H9 (cell line): ENCODE measurements around the gene TMCC1. TPM values are rescaled to one million over a fixed set of nuclear protein-coding genes. Genes with fewer than 3 reads are reported as not detected.

Experiments used
- DNase-seq: peaks from one replicate; pipeline ENCODE4 v3.0.0-alpha.2; 2017
- H2AFZ ChIP-seq: one replicate; pipeline ENCODE4 v1.6.1; 2013; ENCODE audit warnings: mild to moderate bottlenecking, low read length, control low read depth, moderate library complexity
- H2AK5ac ChIP-seq: 2 replicates; pipeline ENCODE4 v1.6.1; 2013; ENCODE audit warnings: low read length, control low read depth, mixed read lengths; ENCODE audit not compliant: insufficient read length
- H2BK120ac ChIP-seq: one replicate; pipeline ENCODE4 v1.6.1; 2013; ENCODE audit warnings: low read depth, mild to moderate bottlenecking, low read length, control low read depth, inconsistent platforms; ENCODE audit not compliant: poor library complexity, severe bottlenecking
- H2BK12ac ChIP-seq: 2 replicates; pipeline ENCODE4 v1.6.1; 2013; ENCODE audit warnings: low read length, control low read depth, mixed read lengths, low read depth; ENCODE audit not compliant: insufficient read length
- H2BK15ac ChIP-seq: 2 replicates; pipeline ENCODE4 v1.6.1; 2013; ENCODE audit warnings: low read depth, low read length, control low read depth
- H2BK20ac ChIP-seq: one replicate; pipeline ENCODE4 v1.6.1; 2013; ENCODE audit warnings: low read depth, mild to moderate bottlenecking, low read length, control low read depth, inconsistent platforms; ENCODE audit not compliant: poor library complexity, severe bottlenecking
- H2BK5ac ChIP-seq: 2 replicates; pipeline ENCODE4 v1.6.1; 2013; ENCODE audit warnings: low read length, control low read depth, mixed read lengths; ENCODE audit not compliant: insufficient read length
- H3K14ac ChIP-seq: 2 replicates; pipeline ENCODE4 v1.6.1; 2013; ENCODE audit warnings: low read length, control low read depth; ENCODE audit not compliant: insufficient read depth
- H3K18ac ChIP-seq: 2 replicates; pipeline ENCODE4 v1.6.1; 2013; ENCODE audit warnings: low read depth, mild to moderate bottlenecking, mixed read lengths, low read length, control low read depth; ENCODE audit not compliant: insufficient read length
- H3K23ac ChIP-seq: 2 replicates; pipeline ENCODE4 v1.6.1; 2013; ENCODE audit warnings: low read length, control low read depth, mixed read lengths, low read depth; ENCODE audit not compliant: insufficient read length
- H3K23me2 ChIP-seq: 2 replicates; pipeline ENCODE4 v1.6.1; 2013; ENCODE audit warnings: low read depth, mild to moderate bottlenecking, mixed read lengths, low read length, control low read depth; ENCODE audit not compliant: insufficient read length, poor library complexity, severe bottlenecking
- H3K27ac ChIP-seq: 2 replicates; pipeline ENCODE4 v1.5.1; 2013; ENCODE audit warnings: low read length, control low read depth, mixed read lengths, low read depth; ENCODE audit not compliant: insufficient read length
- H3K27me3 ChIP-seq: 2 replicates; pipeline ENCODE4 v1.6.1; 2013; ENCODE audit warnings: low read length, control low read depth, inconsistent platforms; ENCODE audit not compliant: insufficient read depth
- H3K4ac ChIP-seq: 2 replicates; pipeline ENCODE4 v1.6.1; 2013; ENCODE audit warnings: low read depth, mild to moderate bottlenecking, control low read depth, inconsistent platforms, low read length, moderate library complexity
- H3K4me1 ChIP-seq: 2 replicates; pipeline ENCODE4 v1.6.1; 2013; ENCODE audit warnings: low read length, control low read depth, inconsistent platforms; ENCODE audit not compliant: insufficient read depth
- H3K4me2 ChIP-seq: 2 replicates; pipeline ENCODE4 v1.6.1; 2013; ENCODE audit warnings: low read length, control low read depth, mixed read lengths; ENCODE audit not compliant: insufficient read length, insufficient read depth
- H3K56ac ChIP-seq: 2 replicates; pipeline ENCODE4 v1.6.1; 2013; ENCODE audit warnings: low read depth, mild to moderate bottlenecking, mixed read lengths, low read length, control low read depth; ENCODE audit not compliant: insufficient read length
- H3K79me1 ChIP-seq: 2 replicates; pipeline ENCODE4 v1.6.1; 2013; ENCODE audit warnings: low read depth, mild to moderate bottlenecking, moderate library complexity, low read length, control low read depth, inconsistent platforms; ENCODE audit not compliant: insufficient read depth, poor library complexity, severe bottlenecking
- H3K79me2 ChIP-seq: 2 replicates; pipeline ENCODE4 v1.6.1; 2013; ENCODE audit warnings: low read length, control low read depth, inconsistent platforms; ENCODE audit not compliant: insufficient read depth
- H3K9ac ChIP-seq: 2 replicates; pipeline ENCODE4 v1.6.1; 2013; ENCODE audit warnings: low read length, control low read depth, mixed read lengths; ENCODE audit not compliant: insufficient read length; ENCODE audit errors: extremely low read depth
- H3K9me3 ChIP-seq: one replicate; pipeline ENCODE4 v1.6.1; 2013; ENCODE audit warnings: low read depth, low read length, inconsistent platforms; ENCODE audit not compliant: control insufficient read depth
- H3T11ph ChIP-seq: one replicate; pipeline ENCODE4 v1.6.1; 2013; ENCODE audit warnings: mild to moderate bottlenecking, low read length, control low read depth, inconsistent platforms
- H4K20me1 ChIP-seq: one replicate; pipeline ENCODE4 v1.6.1; 2013; ENCODE audit not compliant: control insufficient read depth, insufficient read length, insufficient read depth
- H4K5ac ChIP-seq: 2 replicates; pipeline ENCODE4 v1.6.1; 2013; ENCODE audit warnings: low read depth, mild to moderate bottlenecking, mixed read lengths, low read length, control low read depth; ENCODE audit not compliant: insufficient read length
- H4K8ac ChIP-seq: replicated peaks from 2 replicates; pipeline ENCODE4 v1.6.1; 2013; ENCODE audit warnings: low read length, control low read depth, mixed read lengths, low read depth; ENCODE audit not compliant: insufficient read length
- H4K91ac ChIP-seq: 2 replicates; pipeline ENCODE4 v1.6.1; 2013; ENCODE audit warnings: low read depth, mild to moderate bottlenecking, moderate library complexity, mixed read lengths, low read length, control low read depth; ENCODE audit not compliant: insufficient read length
- H3K27ac Mint-ChIP-seq, 3 experiments: 2 replicates in 2 of 3; 3 replicates in 1 of 3; pipeline ENCODE4 v1.8.0; 2020 to 2021; ENCODE audit warnings: mixed read lengths in 3 of 3, mild to moderate bottlenecking in 1 of 3, moderate library complexity in 1 of 3
- H3K27me3 Mint-ChIP-seq: 2 replicates; pipeline ENCODE4 v1.8.0; 2021; ENCODE audit warnings: low read depth, mild to moderate bottlenecking, moderate library complexity, mixed read lengths
- H3K36me3 Mint-ChIP-seq, 3 experiments: 2 replicates in 2 of 3; 3 replicates in 1 of 3; pipeline ENCODE4 v1.8.0; 2020 to 2021; ENCODE audit warnings: low read depth in 3 of 3, mixed read lengths in 3 of 3; ENCODE audit not compliant: insufficient read depth in 1 of 3
- H3K4me1 Mint-ChIP-seq, 2 experiments: 2 replicates each; pipeline ENCODE4 v1.8.0; 2020; ENCODE audit warnings: mixed read lengths in 2 of 2
- H3K4me3 Mint-ChIP-seq, 2 experiments: 2 replicates in 1 of 2; 3 replicates in 1 of 2; pipeline ENCODE4 v1.8.0; 2020 to 2021; ENCODE audit warnings: mild to moderate bottlenecking in 2 of 2, mixed read lengths in 2 of 2, moderate library complexity in 1 of 2
- H3K9me3 Mint-ChIP-seq, 2 experiments: 2 replicates in 1 of 2; 3 replicates in 1 of 2; pipeline ENCODE4 v1.8.0; 2020; ENCODE audit warnings: mild to moderate bottlenecking in 2 of 2, mixed read lengths in 2 of 2, moderate library complexity in 1 of 2
- WGBS: extraction: QIAGEN DNeasy Blood & Tissue Kit; methylation state at CpG from one replicate; pipeline ENCODE4 v1.1.7; 2013; ENCODE audit warnings: missing lambda C conversion rate, low lambda C conversion rate, mixed read lengths; ENCODE audit not compliant: insufficient read length; ENCODE audit errors: extremely low coverage; 5-methylcytosine and 5-hydroxymethylcytosine counted together
- total RNA-seq: library from RNA; stranded (reverse); gene quantifications from 2 replicates; pipeline ENCODE4 v1.2.1, GENCODE V29; 2021
- TF ChIP-seq, protein P1 (sequence below): fragments of 200-600 bp; sonication (generic); conservative IDR thresholded peaks from 3 replicates; pipeline ENCODE4 v1.8.0; 2021; ENCODE audit warnings: antibody characterized with exemption, mild to moderate bottlenecking

Gene TMCC1
- total RNA-seq, 1 experiment from 2014 or later, result 24.4 TPM

DNA sequence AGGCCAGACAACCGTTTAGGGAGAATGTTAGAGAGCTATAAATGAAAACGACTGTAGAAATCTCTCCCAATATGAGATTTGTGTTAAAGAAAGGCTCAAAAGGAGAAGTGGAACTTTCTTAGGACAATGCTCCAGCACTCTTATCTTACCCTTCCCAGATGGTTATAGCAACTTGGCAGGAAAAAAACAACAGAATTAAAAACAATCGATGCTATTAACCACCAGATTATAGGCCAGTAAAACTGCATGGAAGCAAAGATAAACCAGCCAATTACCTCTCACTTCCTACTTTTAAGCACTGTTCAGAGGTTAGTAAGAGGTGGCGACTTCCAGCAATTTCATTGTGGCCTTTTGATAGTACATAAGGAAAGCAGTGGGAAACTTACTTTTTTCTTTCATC, 72.9 kb downstream of the TMCC1 start:
- no peak for DNase-seq
- Histone ChIP-seq H4K8ac (no peak overlapping the region), H2BK20ac (no peak overlapping the region), H3K56ac (no peak overlapping the region), H3K79me1 (no peaks in the 10 kb centered on the region), H3K27ac (no peak overlapping the region), H4K91ac (no peak overlapping the region), H2BK120ac (no peak overlapping the region), H3T11ph (no peak overlapping the region), H3K23me2 (no peaks in the 10 kb centered on the region), H3K23ac (no peak overlapping the region), H3K9me3 (no peaks in the 10 kb centered on the region), H3K14ac (no peak overlapping the region), H2AK5ac (no peak overlapping the region), H2BK12ac (no peak overlapping the region), H3K4me1 (no peaks in the 10 kb centered on the region), H3K79me2 (no peaks in the 10 kb centered on the region; the same call in 1 of the 2 replicates), H3K4me2 (no peak overlapping the region), H2BK5ac (no peak overlapping the region), H3K27me3 (no peaks in the 10 kb centered on the region), H2AFZ (no peak overlapping the region), H4K5ac (no peak overlapping the region), H3K4ac (no peak overlapping the region), H2BK15ac (no peak overlapping the region), H3K18ac (no peak overlapping the region), H3K9ac (no peak overlapping the region), H4K20me1 (no peaks in the 10 kb centered on the region)
- Mint-ChIP-seq H3K9me3 (no peaks in the 10 kb centered on the region), H3K4me1 (peaks cover 2 to 3% of the 10 kb centered on the region in 2 experiments; a peak in 3 of 4 replicates), H3K27me3 (no peaks in the 10 kb centered on the region), H3K4me3 (no peak overlapping the region), H3K36me3 (peaks cover 0 to 2% (median 0%) of the 10 kb centered on the region in 3 experiments; a peak in 1 of 7 replicates), H3K27ac (no peak overlapping the region)
- no CpG with 5 or more reads among the region's 4 CpGs for WGBS
- TF ChIP-seq, protein P1, sequence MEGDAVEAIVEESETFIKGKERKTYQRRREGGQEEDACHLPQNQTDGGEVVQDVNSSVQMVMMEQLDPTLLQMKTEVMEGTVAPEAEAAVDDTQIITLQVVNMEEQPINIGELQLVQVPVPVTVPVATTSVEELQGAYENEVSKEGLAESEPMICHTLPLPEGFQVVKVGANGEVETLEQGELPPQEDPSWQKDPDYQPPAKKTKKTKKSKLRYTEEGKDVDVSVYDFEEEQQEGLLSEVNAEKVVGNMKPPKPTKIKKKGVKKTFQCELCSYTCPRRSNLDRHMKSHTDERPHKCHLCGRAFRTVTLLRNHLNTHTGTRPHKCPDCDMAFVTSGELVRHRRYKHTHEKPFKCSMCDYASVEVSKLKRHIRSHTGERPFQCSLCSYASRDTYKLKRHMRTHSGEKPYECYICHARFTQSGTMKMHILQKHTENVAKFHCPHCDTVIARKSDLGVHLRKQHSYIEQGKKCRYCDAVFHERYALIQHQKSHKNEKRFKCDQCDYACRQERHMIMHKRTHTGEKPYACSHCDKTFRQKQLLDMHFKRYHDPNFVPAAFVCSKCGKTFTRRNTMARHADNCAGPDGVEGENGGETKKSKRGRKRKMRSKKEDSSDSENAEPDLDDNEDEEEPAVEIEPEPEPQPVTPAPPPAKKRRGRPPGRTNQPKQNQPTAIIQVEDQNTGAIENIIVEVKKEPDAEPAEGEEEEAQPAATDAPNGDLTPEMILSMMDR, result no peak
